T-helper 2 cell treated with Interferon-gamma antibody and Interleukin-4, amounts not matched to agents 5 μg/mL and 100 μg/mL, for 36 hours (primary cell): ENCODE measurements around the gene TUBA3E.
"Not testable (repeated sequence)": the region's sequence is repeated elsewhere in the genome, so short reads cannot be mapped to it uniquely, and the experiment has no call there.

Experiments used
- DNase-seq: peaks from one replicate; pipeline ENCODE4 v3.0.0; 2021; ENCODE audit warnings: low spot score
- H3K27ac Mint-ChIP-seq: one replicate; pipeline ENCODE4 v1.8.0; 2021; ENCODE audit warnings: mild to moderate bottlenecking, mixed read lengths
- H3K27me3 Mint-ChIP-seq: one replicate; pipeline ENCODE4 v1.8.0; 2021; ENCODE audit warnings: low read depth, mixed read lengths
- H3K36me3 Mint-ChIP-seq: one replicate; pipeline ENCODE4 v1.8.0; 2021; ENCODE audit warnings: low read depth, mixed read lengths
- H3K4me1 Mint-ChIP-seq: one replicate; pipeline ENCODE4 v1.8.0; 2021; ENCODE audit warnings: low read depth, mixed read lengths
- H3K4me3 Mint-ChIP-seq: one replicate; pipeline ENCODE4 v1.8.0; 2022; ENCODE audit warnings: mild to moderate bottlenecking, moderate library complexity, mixed read lengths
- H3K9me3 Mint-ChIP-seq: one replicate; pipeline ENCODE4 v1.8.0; 2021; ENCODE audit warnings: mixed read lengths

Gene TUBA3E

GRCh38 chr2:130185436-130185835 lies 12.8 kb downstream of the TUBA3E start:
- peaks cover 9% of the 10 kb centered on the region for H3K4me1 Mint-ChIP-seq
- H3K27me3 Mint-ChIP-seq, result no peaks in the 10 kb centered on the region
- no peak for DNase-seq
- peaks cover 9% of the 10 kb centered on the region for H3K36me3 Mint-ChIP-seq
- H3K4me3 Mint-ChIP-seq, result no peak overlapping the region
- no peaks in the 10 kb centered on the region for H3K9me3 Mint-ChIP-seq
- H3K27ac Mint-ChIP-seq, result peak overlapping the region; percentile 20

DNA sequence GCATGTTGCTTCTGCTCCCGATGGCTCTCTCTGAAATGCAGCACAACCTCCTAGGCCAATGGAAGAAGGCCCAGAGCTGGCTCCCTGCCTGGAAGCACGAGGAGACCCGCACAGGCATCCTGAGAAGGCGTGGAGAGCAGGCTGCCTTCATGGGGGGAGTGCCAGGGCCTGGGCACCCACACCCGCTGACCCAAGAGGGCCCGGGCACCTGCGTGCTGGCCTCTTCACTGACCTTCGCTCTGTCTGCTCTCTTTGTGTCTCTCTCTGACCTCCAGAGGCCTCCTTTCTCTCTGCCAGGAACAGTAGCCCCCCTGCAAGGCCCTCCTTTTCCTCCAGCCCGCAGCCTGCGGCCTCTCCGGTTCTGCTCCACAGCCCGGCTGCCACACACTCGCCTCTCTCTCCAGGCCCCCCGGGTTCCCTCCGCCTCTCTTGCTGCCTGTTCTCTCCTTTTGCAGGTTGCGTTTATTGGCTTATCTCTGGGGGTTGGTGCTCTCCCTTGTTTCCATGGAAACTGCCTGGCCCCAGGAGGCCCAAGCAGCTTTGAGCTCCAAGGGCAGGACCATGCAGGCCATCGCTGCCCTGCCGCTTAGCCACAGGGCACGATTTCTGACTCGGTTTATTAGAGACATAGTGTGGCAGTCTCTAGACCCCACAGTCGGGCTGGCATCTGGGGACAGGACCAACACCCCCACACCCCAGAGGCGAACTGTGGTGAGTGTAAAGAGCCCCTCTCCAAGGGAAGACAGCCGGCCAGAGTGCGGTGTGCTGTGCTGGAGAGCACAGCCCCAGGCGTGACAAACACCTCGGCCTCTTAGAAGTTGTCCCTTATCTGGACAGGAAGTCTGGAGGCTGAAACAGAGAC lies 14.5 kb downstream of the TUBA3E start:
- Mint-ChIP-seq H3K27me3 (no peaks in the 10 kb centered on the region), H3K4me3 (peak overlapping the region; percentile 84), H3K27ac (peak overlapping the region; percentile 80), H3K9me3 (no peaks in the 10 kb centered on the region), H3K36me3 (peaks cover 9% of the 10 kb centered on the region), H3K4me1 (peaks cover 9% of the 10 kb centered on the region)
- DNase-seq, result no peak

GRCh38 chr2:130182826-130183511 lies 15.3 kb downstream of the TUBA3E start:
- not testable (repeated sequence) for DNase-seq

DNA sequence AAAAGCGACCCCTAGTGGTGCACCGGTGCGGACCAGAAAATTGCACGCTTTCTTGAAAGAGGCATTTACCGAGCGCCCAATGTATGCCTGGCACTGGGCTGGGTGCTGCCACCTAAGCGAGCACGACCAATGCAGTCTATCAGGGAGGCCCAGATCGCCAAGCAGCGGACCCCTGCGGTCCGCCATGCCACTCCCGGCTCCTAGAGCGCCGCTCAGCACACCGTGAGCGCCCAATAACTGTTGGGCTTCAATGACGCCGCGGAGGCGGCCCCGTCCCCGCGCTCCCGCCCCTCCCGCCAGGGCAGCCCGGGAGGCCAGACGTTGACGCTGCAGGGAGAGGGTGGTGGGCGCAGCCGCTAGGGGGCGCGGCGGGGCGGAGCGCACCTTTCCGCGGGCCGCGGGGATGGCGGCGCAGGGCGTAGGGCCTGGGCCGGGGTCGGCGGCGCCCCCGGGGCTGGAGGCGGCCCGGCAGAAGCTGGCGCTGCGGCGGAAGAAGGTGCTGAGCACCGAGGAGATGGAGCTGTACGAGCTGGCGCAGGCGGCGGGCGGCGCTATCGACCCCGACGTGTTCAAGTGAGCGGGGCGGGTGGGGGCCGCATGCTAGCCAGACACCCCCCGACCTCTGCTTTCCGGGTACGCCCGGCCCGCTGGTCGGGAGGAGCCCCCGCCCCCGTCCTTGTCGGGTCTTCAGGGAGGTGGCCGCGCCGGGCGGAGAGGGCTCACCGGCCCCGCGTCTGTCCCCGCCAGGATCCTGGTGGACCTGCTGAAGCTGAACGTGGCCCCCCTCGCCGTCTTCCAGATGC lies 16.2 kb downstream of the TUBA3E start, which contains the start of gene MZT2B:
Gene MZT2B, plus strand, starts transcription at position 383 of the 803 bp plus-strand sequence. Its CDS starts 21 bp downstream, at position 404.
- H3K27ac Mint-ChIP-seq, result peak within 1 kb of the TSS; percentile 96
- peak within 1 kb of the TSS; percentile 92 for H3K4me3 Mint-ChIP-seq
- H3K27me3 Mint-ChIP-seq, H3K4me1 Mint-ChIP-seq, H3K9me3 Mint-ChIP-seq, H3K36me3 Mint-ChIP-seq: not testable (repeated sequence)
- peak; percentile 93 for DNase-seq

More at GRCh38 chr2:130182826-130183511, 15.3 kb downstream of the TUBA3E start:
- H3K36me3 Mint-ChIP-seq, H3K9me3 Mint-ChIP-seq, H3K4me1 Mint-ChIP-seq, H3K27me3 Mint-ChIP-seq: not testable (repeated sequence)
- H3K4me3 Mint-ChIP-seq, result peak overlapping the region; percentile 84
- peak overlapping the region; percentile 80 for H3K27ac Mint-ChIP-seq

DNA sequence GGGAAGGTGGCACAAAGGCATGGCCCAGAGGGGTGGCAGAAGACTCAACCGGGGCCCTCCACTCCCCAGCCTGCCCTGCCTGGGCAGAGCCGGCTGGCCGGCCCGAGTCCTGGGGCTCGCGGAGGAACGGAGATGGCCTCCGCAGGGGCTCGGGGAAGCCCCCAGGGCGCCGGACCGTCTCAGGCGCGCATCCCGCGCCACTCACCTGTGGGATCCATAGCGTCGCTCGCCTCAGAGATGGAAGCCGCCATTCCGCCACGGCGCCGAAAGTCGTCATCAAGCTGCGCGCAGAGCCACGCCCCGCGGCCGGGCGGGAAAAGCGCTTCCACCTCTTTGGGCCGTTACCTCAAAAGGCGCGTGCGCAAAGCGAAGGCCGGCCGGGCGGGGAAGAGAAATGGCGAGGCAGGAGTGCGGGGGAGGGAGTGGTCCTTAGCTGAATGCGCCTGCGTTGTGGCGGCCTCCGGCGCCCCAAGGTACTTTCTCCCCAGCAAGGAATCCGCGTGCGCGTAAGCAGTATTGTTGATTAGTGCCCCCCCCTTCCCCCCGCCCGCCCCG lies 16.8 kb downstream of the TUBA3E start, which contains the start of gene SMPD4:
Gene SMPD4, minus strand, starts transcription at position 278 of the 555 bp plus-strand sequence. CDS start 5,010 bp downstream, outside the sequence.
- Mint-ChIP-seq H3K36me3 (peaks cover 10% of the 10 kb centered on the region), H3K4me3 (peak within 1 kb of the TSS; percentile 92), H3K9me3 (no peaks in the 10 kb centered on the region), H3K27me3 (no peaks in the 10 kb centered on the region), H3K27ac (peak within 1 kb of the TSS; percentile 96), H3K4me1 (peaks cover 9% of the 10 kb centered on the region)
- DNase-seq, result peak; percentile 97

DNA sequence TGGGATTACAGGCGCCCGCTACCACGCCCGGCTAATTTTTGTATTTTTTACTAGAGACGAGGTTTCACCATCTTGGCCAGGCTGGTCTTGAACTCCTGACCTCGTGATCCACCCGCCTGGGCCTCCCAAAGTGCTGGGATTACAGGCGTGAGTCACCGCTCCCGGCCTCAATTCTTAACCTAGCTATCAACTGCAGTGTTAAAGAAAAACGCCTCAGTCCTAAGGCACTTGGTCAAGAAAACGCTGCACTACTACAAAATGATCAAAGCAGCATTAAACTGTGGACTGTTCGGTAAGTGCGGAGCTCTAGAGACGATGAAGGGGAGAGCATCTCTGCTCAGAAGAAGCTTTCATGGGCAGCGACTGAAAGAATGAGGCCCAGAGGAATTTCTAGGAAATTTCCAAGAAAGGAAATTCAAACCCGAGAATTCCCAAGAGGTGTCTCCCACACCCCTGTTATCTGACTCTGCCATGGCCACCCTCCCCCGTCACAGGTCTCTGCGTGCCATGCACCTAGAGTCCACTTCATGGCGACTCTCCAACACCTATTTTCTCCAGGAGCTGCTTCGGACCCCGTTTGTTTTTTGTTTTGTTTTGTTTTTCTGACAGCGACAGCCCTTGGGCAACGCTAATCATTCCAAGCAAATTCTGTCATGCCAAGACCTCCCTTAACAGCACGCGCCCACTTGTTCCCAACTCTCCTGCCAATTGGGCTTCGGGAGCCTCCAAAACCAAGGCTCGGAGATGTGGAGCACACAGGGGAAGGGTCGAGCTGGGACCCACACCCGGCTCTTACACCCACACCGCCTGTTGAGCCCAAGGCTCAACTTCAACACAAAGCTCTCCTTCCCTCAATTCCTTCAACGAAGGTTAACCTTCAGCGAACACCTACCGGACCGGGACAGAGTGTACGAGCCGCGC lies 17.6 kb downstream of the TUBA3E start:
- H3K9me3 Mint-ChIP-seq, H3K27me3 Mint-ChIP-seq, H3K4me1 Mint-ChIP-seq, DNase-seq: not testable (repeated sequence)
- H3K4me3 Mint-ChIP-seq, result peak overlapping the region; percentile 92
- H3K36me3 Mint-ChIP-seq, result peaks cover 13% of the 10 kb centered on the region
- H3K27ac Mint-ChIP-seq, result peak overlapping the region; percentile 96

DNA sequence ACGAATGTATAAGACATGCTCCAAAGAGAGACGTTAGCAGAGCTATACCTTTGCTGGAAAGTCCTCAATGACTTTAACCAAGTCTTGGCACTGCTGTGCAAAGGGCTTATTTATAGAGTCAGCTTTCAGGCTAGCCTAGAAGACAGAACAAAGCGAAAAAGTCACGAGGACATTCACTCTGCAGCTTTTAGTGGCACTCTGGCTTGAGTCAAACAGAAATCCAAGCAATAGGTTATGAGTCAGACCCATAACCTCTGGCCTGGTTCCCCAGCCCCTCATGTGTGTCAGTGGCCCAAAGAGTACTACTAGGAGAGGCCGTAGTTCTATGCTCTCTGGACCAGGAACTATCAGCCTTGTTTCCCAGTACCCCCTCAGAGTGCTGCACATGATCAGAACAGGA lies 23.4 kb downstream of the TUBA3E start:
- H3K36me3 Mint-ChIP-seq, result peaks cover 26% of the 10 kb centered on the region
- H3K4me1 Mint-ChIP-seq, H3K27ac Mint-ChIP-seq, DNase-seq, H3K9me3 Mint-ChIP-seq, H3K27me3 Mint-ChIP-seq, H3K4me3 Mint-ChIP-seq: not testable (repeated sequence)

DNA sequence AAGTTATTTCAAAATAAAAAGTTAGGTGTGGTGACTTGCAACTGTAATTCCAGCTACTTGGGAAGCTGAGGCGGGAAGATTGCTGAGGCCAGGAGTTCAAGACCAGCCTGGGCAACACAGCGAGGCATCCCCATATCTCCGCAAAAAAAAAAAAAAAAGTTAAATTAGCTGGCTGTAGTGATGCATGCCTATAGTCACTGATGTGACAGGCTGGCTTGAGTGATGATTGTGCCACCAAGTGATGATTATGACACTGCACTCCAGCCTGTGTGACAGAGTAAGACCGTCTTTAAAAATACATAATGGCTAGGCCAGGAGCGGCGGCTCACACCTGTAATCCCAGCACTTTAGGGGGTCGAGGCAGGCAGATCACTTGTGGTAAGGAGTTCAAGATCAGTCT lies 28.3 kb downstream of the TUBA3E start:
- Mint-ChIP-seq H3K36me3 (peaks cover 44% of the 10 kb centered on the region), H3K4me3 (peak overlapping the region; percentile 49), H3K27ac (no peak overlapping the region), H3K27me3 (no peaks in the 10 kb centered on the region), H3K9me3 (no peaks in the 10 kb centered on the region), H3K4me1 (peaks cover 11% of the 10 kb centered on the region)
- no peak for DNase-seq

GRCh38 chr2:130169163-130169562 lies 29.1 kb downstream of the TUBA3E start:
- Mint-ChIP-seq H3K36me3 (peaks cover 48% of the 10 kb centered on the region), H3K4me1 (peaks cover 11% of the 10 kb centered on the region), H3K4me3 (peak overlapping the region; percentile 49), H3K27ac (peak overlapping the region; percentile 80)
- not testable (repeated sequence) for H3K27me3 Mint-ChIP-seq, H3K9me3 Mint-ChIP-seq, DNase-seq

DNA sequence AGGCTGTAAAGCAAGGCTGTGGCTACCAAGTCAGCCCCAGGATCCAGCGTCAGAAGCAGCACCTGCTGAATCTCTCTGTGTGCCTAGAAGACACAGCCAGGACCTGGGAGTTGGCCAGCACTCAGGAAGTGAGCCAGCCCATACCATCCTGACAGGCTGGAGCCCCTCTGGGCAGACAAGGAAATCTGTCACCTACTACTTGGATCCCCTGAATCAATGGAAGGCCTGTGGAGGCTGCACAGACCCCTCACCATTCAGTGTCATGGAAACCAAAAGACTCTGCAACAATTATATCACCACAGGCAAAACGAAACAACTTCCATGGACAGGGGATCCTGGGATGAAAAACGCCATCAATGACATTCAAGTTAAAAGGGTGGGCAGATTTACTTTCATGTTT lies 31.6 kb downstream of the TUBA3E start:
- H3K27me3 Mint-ChIP-seq, DNase-seq, H3K4me3 Mint-ChIP-seq, H3K9me3 Mint-ChIP-seq, H3K27ac Mint-ChIP-seq: not testable (repeated sequence)
- Mint-ChIP-seq H3K4me1 (peaks cover 11% of the 10 kb centered on the region), H3K36me3 (peaks cover 37% of the 10 kb centered on the region)

DNA sequence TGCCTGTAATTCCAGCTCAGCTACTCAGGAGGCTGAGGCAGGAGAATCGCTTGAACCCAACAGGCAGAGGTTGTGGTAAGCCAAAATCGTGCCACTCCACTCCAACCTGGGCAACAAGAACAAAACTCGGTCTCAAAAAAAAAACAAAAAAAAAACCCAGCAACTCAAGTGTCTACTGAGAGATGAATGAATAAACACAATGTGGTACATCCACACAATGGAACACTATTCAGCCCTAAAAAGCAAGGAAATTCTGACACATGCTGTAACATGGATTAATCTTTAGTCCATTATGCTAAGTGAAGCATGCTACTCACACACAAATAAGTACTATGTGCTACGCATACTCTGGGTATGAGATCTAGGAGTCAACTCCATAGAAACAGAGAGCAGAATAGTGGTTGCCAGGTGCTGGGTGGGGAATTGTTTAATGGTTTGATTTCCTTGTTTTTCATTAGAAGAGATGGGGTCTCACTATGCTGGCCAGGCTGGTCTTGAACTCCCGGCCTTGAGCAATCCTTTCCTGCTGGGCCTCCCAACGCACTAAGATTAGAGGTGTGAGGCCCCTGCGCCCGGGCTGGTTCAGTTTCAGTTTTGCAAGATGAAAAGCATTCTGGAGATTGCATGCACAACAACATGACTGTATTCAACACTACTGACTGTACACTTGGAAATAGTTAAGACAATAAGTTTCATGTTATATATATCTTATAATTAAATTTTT lies 32.8 kb downstream of the TUBA3E start:
- no peak for DNase-seq
- Mint-ChIP-seq H3K36me3 (peaks cover 35% of the 10 kb centered on the region), H3K27me3 (no peaks in the 10 kb centered on the region), H3K9me3 (no peaks in the 10 kb centered on the region), H3K27ac (no peak overlapping the region), H3K4me1 (peaks cover 11% of the 10 kb centered on the region), H3K4me3 (no peak overlapping the region)

DNA sequence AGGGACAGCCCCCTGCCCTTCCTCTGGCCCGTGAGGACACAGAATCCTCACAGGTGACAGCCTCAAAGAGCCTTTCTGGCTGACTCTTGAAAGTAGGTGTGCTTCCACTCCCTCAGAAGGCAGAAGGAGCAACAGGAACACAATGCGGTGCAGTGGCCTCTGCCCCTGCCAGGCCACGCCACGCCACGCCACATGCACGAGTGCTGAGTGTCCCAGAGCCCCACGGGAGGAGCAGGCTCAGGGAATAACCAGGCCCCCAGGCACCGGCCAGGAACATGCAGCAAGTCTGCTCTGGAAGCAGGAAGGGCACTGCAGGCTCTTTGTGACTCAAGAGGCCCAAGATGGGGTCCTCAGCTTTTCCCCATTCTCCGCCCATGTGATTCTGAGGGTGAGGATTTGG lies 35.3 kb downstream of the TUBA3E start:
- Mint-ChIP-seq H3K4me1 (no peaks in the 10 kb centered on the region), H3K4me3 (no peak overlapping the region), H3K27me3 (no peaks in the 10 kb centered on the region), H3K27ac (no peak overlapping the region), H3K9me3 (no peaks in the 10 kb centered on the region), H3K36me3 (peaks cover 35% of the 10 kb centered on the region)
- DNase-seq, result no peak
